Activated CD8-positive, alpha-beta T cell treated with anti-CD3 and anti-CD28 coated beads, Interleukin-2, amount 10 ng/mL, durations not matched to agents 7 days and 5 days (primary cell): ENCODE data around the gene FGF10. TPM values are rescaled to one million over a fixed set of nuclear protein-coding genes. Genes with fewer than 3 reads are reported as not detected.

Source experiments
- ATAC-seq: fragments of 150-1000 bp; cut with Tn5 transposase; one replicate; pipeline ENCODE4 v1.10.0; 2021; ENCODE audit warnings: moderate library complexity
- CTCF ChIA-PET: fragments of 350-600 bp; sonication (Branson Sonifier 250); formaldehyde crosslinking; loops from one replicate; lab custom pipeline; 2021; ENCODE audit warnings: antibody characterized with exemption; lab: Charles Lee
- POLR2A ChIA-PET: fragments of 350-600 bp; sonication (Branson Sonifier 250); formaldehyde crosslinking; loops from one replicate; lab custom pipeline; 2021; ENCODE audit warnings: antibody characterized with exemption; lab: Charles Lee
- DNase-seq: peaks from one replicate; pipeline ENCODE4 v3.0.0-alpha.2; 2020
- H3K27ac Mint-ChIP-seq: one replicate; pipeline ENCODE4 v1.8.0; 2021; ENCODE audit warnings: mild to moderate bottlenecking, mixed read lengths
- H3K27me3 Mint-ChIP-seq: one replicate; pipeline ENCODE4 v1.8.0; 2021; ENCODE audit warnings: low read depth, mixed read lengths
- H3K36me3 Mint-ChIP-seq: one replicate; pipeline ENCODE4 v1.8.0; 2021; ENCODE audit warnings: low read depth, mixed read lengths
- H3K4me1 Mint-ChIP-seq: one replicate; pipeline ENCODE4 v1.8.0; 2021; ENCODE audit warnings: low read depth, mixed read lengths
- H3K4me3 Mint-ChIP-seq: one replicate; pipeline ENCODE4 v1.8.0; 2021; ENCODE audit warnings: mild to moderate bottlenecking, mixed read lengths
- H3K9me3 Mint-ChIP-seq: one replicate; pipeline ENCODE4 v1.8.0; 2022; ENCODE audit warnings: mixed read lengths; ENCODE audit not compliant: insufficient read depth
- total RNA-seq, 2 experiments: library from RNA; stranded (reverse); gene quantifications; one replicate each; pipeline ENCODE4 v1.2.3, GENCODE V29; 2021

The FGF10 gene
- total RNA-seq = not detected

GRCh38 chr5:44389090-44389822 is at the start of gene FGF10:
Gene FGF10, minus strand, starts transcription at chr5:44389420. Its CDS starts 738 bp downstream, at chr5:44388682.
- H3K9me3 Mint-ChIP-seq = no peaks in the 10 kb centered on the region
- H3K4me1 Mint-ChIP-seq = no peaks in the 10 kb centered on the region
- peaks cover 41% of the 10 kb centered on the region for H3K27me3 Mint-ChIP-seq
- H3K36me3 Mint-ChIP-seq = no peaks in the 10 kb centered on the region
- CTCF ChIA-PET = no interaction called here
- no peak within 1 kb of the TSS for H3K27ac Mint-ChIP-seq
- DNase-seq (no peak), ATAC-seq (no peak)
- POLR2A ChIA-PET = no interaction called here
- H3K4me3 Mint-ChIP-seq = no peak within 1 kb of the TSS

GRCh38 chr5:44426944-44427343 is 37.7 kb upstream of the FGF10 start:
- Mint-ChIP-seq H3K27me3 (no peaks in the 10 kb centered on the region), H3K4me3 (no peak overlapping the region), H3K9me3 (no peaks in the 10 kb centered on the region), H3K36me3 (no peaks in the 10 kb centered on the region), H3K4me1 (no peaks in the 10 kb centered on the region), H3K27ac (no peak overlapping the region)
- ATAC-seq = no peak
- ChIA-PET POLR2A (no interaction called here), CTCF (no interaction called here)
- DNase-seq = no peak

GRCh38 chr5:44412286-44412685 is 23.1 kb upstream of the FGF10 start:
- Mint-ChIP-seq H3K4me3 (no peak overlapping the region), H3K9me3 (no peaks in the 10 kb centered on the region), H3K36me3 (no peaks in the 10 kb centered on the region), H3K27me3 (no peaks in the 10 kb centered on the region), H3K4me1 (no peaks in the 10 kb centered on the region), H3K27ac (no peak overlapping the region)
- POLR2A ChIA-PET = no interaction called here
- CTCF ChIA-PET = no interaction called here
- ATAC-seq = no peak
- DNase-seq = no peak

GRCh38 chr5:44402084-44402483 is 12.9 kb upstream of the FGF10 start:
- CTCF ChIA-PET = no interaction called here
- POLR2A ChIA-PET = no interaction called here
- Mint-ChIP-seq H3K27ac (no peak overlapping the region), H3K9me3 (peaks cover 4% of the 10 kb centered on the region), H3K4me3 (no peak overlapping the region), H3K4me1 (no peaks in the 10 kb centered on the region), H3K36me3 (no peaks in the 10 kb centered on the region), H3K27me3 (no peaks in the 10 kb centered on the region)
- ATAC-seq = no peak
- DNase-seq = no peak

GRCh38 chr5:44401611-44402010 is 12.4 kb upstream of the FGF10 start:
- no peaks in the 10 kb centered on the region for H3K27me3 Mint-ChIP-seq
- H3K36me3 Mint-ChIP-seq = no peaks in the 10 kb centered on the region
- no peak overlapping the region for H3K4me3 Mint-ChIP-seq
- ChIA-PET CTCF (no interaction called here), POLR2A (no interaction called here)
- ATAC-seq (no peak), DNase-seq (no peak)
- no peaks in the 10 kb centered on the region for H3K4me1 Mint-ChIP-seq
- H3K9me3 Mint-ChIP-seq = peaks cover 4% of the 10 kb centered on the region
- no peak overlapping the region for H3K27ac Mint-ChIP-seq

- H3K4me1 Mint-ChIP-seq = no peaks in the 10 kb centered on the region
- no peaks in the 10 kb centered on the region for H3K36me3 Mint-ChIP-seq
- H3K4me3 Mint-ChIP-seq = no peak overlapping the region
- ATAC-seq (no peak), DNase-seq (no peak)
- no peak overlapping the region for H3K27ac Mint-ChIP-seq
- no peaks in the 10 kb centered on the region for H3K9me3 Mint-ChIP-seq
- CTCF ChIA-PET = no interaction called here
- H3K27me3 Mint-ChIP-seq = no peaks in the 10 kb centered on the region
- POLR2A ChIA-PET = no interaction called here
Observed at GRCh38 chr5:44398382-44398781, 9.2 kb upstream of the FGF10 start.

- Mint-ChIP-seq H3K9me3 (no peaks in the 10 kb centered on the region), H3K27ac (no peak overlapping the region), H3K4me3 (no peak overlapping the region), H3K36me3 (no peaks in the 10 kb centered on the region), H3K4me1 (no peaks in the 10 kb centered on the region), H3K27me3 (peaks cover 3% of the 10 kb centered on the region)
- no peak for DNase-seq
- ATAC-seq = no peak
- ChIA-PET POLR2A (no interaction called here), CTCF (no interaction called here)
Observed at GRCh38 chr5:44396312-44396711, 7.1 kb upstream of the FGF10 start.

- ATAC-seq (no peak), DNase-seq (no peak)
- Mint-ChIP-seq H3K4me1 (no peaks in the 10 kb centered on the region), H3K36me3 (no peaks in the 10 kb centered on the region), H3K27ac (no peak overlapping the region), H3K4me3 (no peak overlapping the region), H3K27me3 (peaks cover 41% of the 10 kb centered on the region), H3K9me3 (no peaks in the 10 kb centered on the region)
- POLR2A ChIA-PET = no interaction called here
- CTCF ChIA-PET = no interaction called here
Observed at GRCh38 chr5:44390351-44390750, 1.1 kb upstream of the FGF10 start.

GRCh38 chr5:44389823-44390143 is 563 bp upstream of the FGF10 start:
- no peak overlapping the region for H3K27ac Mint-ChIP-seq
- DNase-seq = no peak
- CTCF ChIA-PET = no interaction called here
- peaks cover 41% of the 10 kb centered on the region for H3K27me3 Mint-ChIP-seq
- POLR2A ChIA-PET = no interaction called here
- H3K9me3 Mint-ChIP-seq = no peaks in the 10 kb centered on the region
- no peaks in the 10 kb centered on the region for H3K36me3 Mint-ChIP-seq
- no peak for ATAC-seq
- H3K4me1 Mint-ChIP-seq = no peaks in the 10 kb centered on the region
- H3K4me3 Mint-ChIP-seq = no peak overlapping the region

- no peaks in the 10 kb centered on the region for H3K9me3 Mint-ChIP-seq
- no peaks in the 10 kb centered on the region for H3K36me3 Mint-ChIP-seq
Observed at GRCh38 chr5:44388321-44389089, 715 bp downstream of the FGF10 start.

GRCh38 chr5:44387921-44388320 is 1.3 kb downstream of the FGF10 start:
- POLR2A ChIA-PET = no interaction called here
- Mint-ChIP-seq H3K27ac (no peak overlapping the region), H3K9me3 (no peaks in the 10 kb centered on the region), H3K4me1 (no peaks in the 10 kb centered on the region), H3K27me3 (peaks cover 41% of the 10 kb centered on the region), H3K4me3 (no peak overlapping the region), H3K36me3 (no peaks in the 10 kb centered on the region)
- CTCF ChIA-PET = no interaction called here
- ATAC-seq (no peak), DNase-seq (no peak)

More at GRCh38 chr5:44388321-44389089, 715 bp downstream of the FGF10 start:
- DNase-seq (no peak), ATAC-seq (no peak)
- Mint-ChIP-seq H3K4me1 (no peaks in the 10 kb centered on the region), H3K27ac (no peak overlapping the region), H3K4me3 (no peak overlapping the region), H3K27me3 (peaks cover 41% of the 10 kb centered on the region)
- CTCF ChIA-PET = no interaction called here
- POLR2A ChIA-PET = no interaction called here

GRCh38 chr5:44387406-44387805 is 1.8 kb downstream of the FGF10 start:
- DNase-seq (no peak), ATAC-seq (no peak)
- ChIA-PET CTCF (no interaction called here), POLR2A (no interaction called here)
- H3K4me3 Mint-ChIP-seq = no peak overlapping the region
- H3K36me3 Mint-ChIP-seq = no peaks in the 10 kb centered on the region
- no peak overlapping the region for H3K27ac Mint-ChIP-seq
- H3K27me3 Mint-ChIP-seq = peaks cover 41% of the 10 kb centered on the region
- H3K4me1 Mint-ChIP-seq = no peaks in the 10 kb centered on the region
- no peaks in the 10 kb centered on the region for H3K9me3 Mint-ChIP-seq
